ENCODE data around the gene GALE. TPM values are rescaled to one million over a fixed set of nuclear protein-coding genes. Genes with fewer than 3 reads are reported as not detected.

The GALE gene
- total RNA-seq, 1 donor from 2014 or later, result 66.3 TPM

- Mint-ChIP-seq H3K27ac (no peak overlapping the region), H3K4me1 (peaks cover 15% of the 10 kb centered on the region), H3K9me3 (no peaks in the 10 kb centered on the region), H3K36me3 (ENCODE audit: low read depth) (peaks cover 2% of the 10 kb centered on the region), H3K4me3 (no peak overlapping the region), H3K27me3 (no peaks in the 10 kb centered on the region)
- intact Hi-C loops (cut with micrococcal nuclease), result no loop called here
- no peak for DNase-seq
These were observed 26.2 kb downstream of the GALE start for GRCh38 chr1:23774174-23774880.

- intact Hi-C loops (cut with micrococcal nuclease), result loop anchor here (1.0 kb wide), 1 partner anchor 144 kb away; no protein-coding TSS in a partner anchor
- H3K9me3 Mint-ChIP-seq, result no peaks in the 10 kb centered on the region
These were observed 27.7 kb downstream of the GALE start for GRCh38 chr1:23772854-23773242.

DNA sequence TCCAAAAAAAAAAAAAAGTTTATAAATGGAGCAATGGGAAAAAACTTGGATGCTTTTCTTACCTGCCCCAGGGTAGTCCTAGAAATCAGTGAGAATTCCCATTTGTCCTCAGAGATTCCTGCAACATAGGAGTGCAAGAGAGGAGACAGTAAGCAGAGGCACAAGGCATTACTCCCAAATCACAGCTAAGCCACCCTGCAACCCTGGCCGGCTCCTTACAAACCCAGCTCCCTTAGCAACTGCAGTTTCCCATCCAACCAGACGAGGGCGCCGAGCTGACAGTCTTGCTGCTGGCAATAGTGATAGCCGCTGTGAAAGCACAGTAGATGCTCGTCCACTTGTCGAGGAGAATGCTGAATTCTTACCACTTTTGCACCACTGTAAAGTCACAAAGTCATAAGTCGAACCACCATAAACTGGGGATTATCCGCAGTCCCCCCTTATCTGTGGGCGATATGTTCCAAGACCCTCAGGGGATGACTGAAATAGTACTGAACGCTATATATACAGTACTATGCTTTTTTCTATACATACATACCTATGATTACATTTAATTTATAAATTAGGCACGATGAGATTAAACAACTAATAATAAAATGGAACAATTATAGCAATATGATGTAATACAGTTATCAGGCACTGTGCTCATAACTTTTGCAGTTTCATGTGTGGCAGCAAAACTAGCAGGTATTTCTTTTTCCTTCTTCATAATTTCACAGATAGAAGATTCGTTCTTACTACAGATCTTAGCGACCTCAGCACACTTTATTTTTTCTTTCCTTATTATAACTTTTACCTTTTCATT, 28.3 kb downstream of the GALE start:
- peaks cover 12% of the 10 kb centered on the region for H3K4me1 Mint-ChIP-seq
- no peak overlapping the region for H3K27ac Mint-ChIP-seq
- peak; percentile 96 for DNase-seq
- H3K36me3 Mint-ChIP-seq (ENCODE audit: low read depth), result peaks cover 1% of the 10 kb centered on the region
- no peaks in the 10 kb centered on the region for H3K9me3 Mint-ChIP-seq
- intact Hi-C loops (cut with micrococcal nuclease), result loop anchor here (1.0 kb wide), 1 partner anchor 145 kb away; no protein-coding TSS in a partner anchor
- H3K4me3 Mint-ChIP-seq, result no peak overlapping the region
- H3K27me3 Mint-ChIP-seq, result no peaks in the 10 kb centered on the region

More at GRCh38 chr1:23772854-23773242, 27.7 kb downstream of the GALE start:
- H3K4me3 Mint-ChIP-seq, result no peak overlapping the region
- H3K36me3 Mint-ChIP-seq (ENCODE audit: low read depth), result peaks cover 1% of the 10 kb centered on the region
- H3K27ac Mint-ChIP-seq, result no peak overlapping the region
- DNase-seq, result no peak
- peaks cover 12% of the 10 kb centered on the region for H3K4me1 Mint-ChIP-seq
- H3K27me3 Mint-ChIP-seq, result no peaks in the 10 kb centered on the region

GRCh38 chr1:23768733-23769132, 31.8 kb downstream of the GALE start:
- H3K9me3 Mint-ChIP-seq, result no peaks in the 10 kb centered on the region
- DNase-seq, result no peak
- no peaks in the 10 kb centered on the region for H3K27me3 Mint-ChIP-seq
- H3K36me3 Mint-ChIP-seq (ENCODE audit: low read depth), result peaks cover 5% of the 10 kb centered on the region
- H3K27ac Mint-ChIP-seq, result no peak overlapping the region
- intact Hi-C loops (cut with micrococcal nuclease), result no loop called here
- H3K4me3 Mint-ChIP-seq, result no peak overlapping the region
- peaks cover 4% of the 10 kb centered on the region for H3K4me1 Mint-ChIP-seq

DNA sequence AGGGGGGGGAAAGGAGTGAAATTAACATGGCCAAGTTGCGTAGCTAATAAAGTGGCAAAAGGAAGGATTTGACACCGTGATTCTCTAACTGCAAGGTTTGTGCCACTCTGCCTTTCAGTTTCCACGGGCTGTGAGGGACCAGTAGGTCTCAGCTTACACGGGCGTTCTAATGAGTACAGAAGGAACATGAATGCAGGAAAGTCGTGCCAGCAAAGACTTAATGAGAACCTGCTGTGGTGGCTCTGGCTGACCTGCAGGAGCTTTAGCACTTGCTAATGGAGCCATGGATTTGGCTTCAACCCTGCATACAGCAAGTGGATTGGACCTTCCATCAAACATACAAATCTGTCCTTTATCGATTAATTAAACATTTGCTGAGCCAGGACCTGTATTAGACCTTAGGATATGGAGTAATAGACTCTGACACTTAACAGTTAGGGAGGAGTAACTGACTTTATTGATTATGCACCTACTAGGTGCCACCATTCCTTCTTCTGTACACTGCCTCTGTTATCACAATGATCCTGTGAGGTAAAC, 37.4 kb downstream of the GALE start:
- intact Hi-C loops (cut with micrococcal nuclease), result no loop called here
- DNase-seq, result no peak
- H3K27me3 Mint-ChIP-seq, result no peaks in the 10 kb centered on the region
- no peaks in the 10 kb centered on the region for H3K9me3 Mint-ChIP-seq
- no peak overlapping the region for H3K4me3 Mint-ChIP-seq
- H3K36me3 Mint-ChIP-seq (ENCODE audit: low read depth), result peaks cover 31% of the 10 kb centered on the region
- H3K27ac Mint-ChIP-seq, result no peak overlapping the region
- peaks cover 1% of the 10 kb centered on the region for H3K4me1 Mint-ChIP-seq

GRCh38 chr1:23759277-23759676, 41.3 kb downstream of the GALE start:
- intact Hi-C loops (cut with micrococcal nuclease), result no loop called here
- Mint-ChIP-seq H3K36me3 (ENCODE audit: low read depth) (peaks cover 61% of the 10 kb centered on the region), H3K4me3 (no peak overlapping the region), H3K27ac (no peak overlapping the region), H3K4me1 (peaks cover 1% of the 10 kb centered on the region), H3K27me3 (no peaks in the 10 kb centered on the region), H3K9me3 (no peaks in the 10 kb centered on the region)
- DNase-seq, result no peak

DNA sequence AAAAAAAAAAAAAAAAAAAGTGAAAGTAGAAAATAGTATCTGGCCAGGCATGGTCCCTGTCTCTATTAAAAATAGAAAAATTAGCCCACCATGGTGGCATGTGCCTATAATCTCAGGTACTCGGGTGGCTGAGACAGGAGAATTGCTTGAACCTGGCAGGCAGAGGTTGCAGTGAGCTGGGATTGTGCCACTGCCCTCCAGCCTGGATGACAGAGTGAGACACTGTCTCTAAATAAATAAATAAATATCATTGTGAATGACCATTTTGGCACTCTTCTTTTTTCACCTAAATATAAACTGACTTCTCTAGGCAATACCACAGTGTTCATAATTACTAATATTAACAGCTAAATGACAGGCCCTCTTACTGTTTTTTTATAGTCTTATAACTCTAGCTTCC, 42.7 kb downstream of the GALE start:
- intact Hi-C loops (cut with micrococcal nuclease), result no loop called here
- no peak overlapping the region for H3K4me3 Mint-ChIP-seq
- DNase-seq, result no peak
- H3K27ac Mint-ChIP-seq, result no peak overlapping the region
- H3K4me1 Mint-ChIP-seq, result no peaks in the 10 kb centered on the region
- H3K27me3 Mint-ChIP-seq, result no peaks in the 10 kb centered on the region
- H3K9me3 Mint-ChIP-seq, result no peaks in the 10 kb centered on the region
- H3K36me3 Mint-ChIP-seq (ENCODE audit: low read depth), result peaks cover 67% of the 10 kb centered on the region

DNA sequence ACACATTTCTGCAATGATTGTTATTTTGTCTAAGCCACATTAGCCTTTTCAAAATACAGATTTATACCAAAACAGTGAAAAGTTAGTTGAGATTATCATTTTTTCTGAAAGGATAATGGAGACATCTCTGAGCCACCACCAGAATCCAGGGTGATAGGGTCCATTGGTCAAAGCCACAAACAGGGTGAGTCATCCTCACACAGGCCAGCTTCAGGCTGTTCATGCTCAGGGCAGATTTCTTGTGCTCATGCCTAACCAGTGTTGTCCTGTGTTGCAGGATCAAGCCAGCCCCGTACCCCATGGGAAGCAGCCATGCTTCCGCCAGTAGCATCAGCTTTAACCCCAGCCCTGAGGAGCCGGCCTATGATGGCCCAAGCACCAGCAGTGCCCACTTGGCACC, 43.9 kb downstream of the GALE start:
- Mint-ChIP-seq H3K27me3 (no peaks in the 10 kb centered on the region), H3K4me3 (no peak overlapping the region), H3K9me3 (no peaks in the 10 kb centered on the region), H3K36me3 (ENCODE audit: low read depth) (peaks cover 68% of the 10 kb centered on the region), H3K27ac (no peak overlapping the region), H3K4me1 (no peaks in the 10 kb centered on the region)
- intact Hi-C loops (cut with micrococcal nuclease), result no loop called here
- DNase-seq, result no peak

DNA sequence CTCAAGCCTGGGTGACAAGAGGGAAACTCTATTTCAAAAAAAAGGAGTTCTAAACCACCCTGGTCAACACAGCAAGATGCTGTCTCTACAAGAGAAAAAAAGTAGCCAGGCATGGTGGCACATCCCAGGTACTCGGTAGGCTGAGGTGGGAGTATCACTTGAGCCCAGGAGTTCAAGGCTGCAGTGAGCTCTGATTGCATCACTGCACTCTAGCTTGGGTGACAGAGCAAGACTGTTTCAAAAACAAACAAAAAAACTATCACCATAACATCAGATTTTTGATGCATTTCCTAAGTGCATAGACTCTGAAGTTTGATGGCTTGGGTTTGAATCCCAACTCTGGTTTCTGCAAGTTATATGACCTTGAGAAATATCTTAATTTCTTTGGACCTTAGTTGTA, 47.6 kb downstream of the GALE start:
- intact Hi-C loops (cut with micrococcal nuclease), result no loop called here

DNA sequence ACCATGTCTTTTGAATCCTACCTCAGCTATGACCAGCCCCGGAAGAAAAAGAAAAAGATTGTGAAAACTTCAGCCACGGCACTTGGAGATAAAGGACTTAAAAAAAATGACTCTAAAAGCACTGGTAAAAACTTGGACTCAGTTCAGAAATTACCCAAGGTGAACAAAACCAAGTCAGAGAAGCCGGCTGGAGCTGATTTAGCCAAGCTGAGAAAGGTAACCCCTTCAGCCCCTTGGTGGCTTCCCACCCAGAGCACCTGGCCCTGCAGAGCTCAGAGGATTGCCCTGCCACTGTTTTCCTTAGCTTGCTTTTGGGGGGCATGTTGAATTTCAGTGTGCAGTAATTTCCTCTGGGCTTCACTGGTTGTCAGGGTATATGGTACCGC, 48.7 kb downstream of the GALE start:
- Mint-ChIP-seq H3K27me3 (no peaks in the 10 kb centered on the region), H3K4me3 (no peak overlapping the region), H3K36me3 (ENCODE audit: low read depth) (peaks cover 61% of the 10 kb centered on the region), H3K27ac (peak overlapping the region; percentile 32), H3K9me3 (no peaks in the 10 kb centered on the region), H3K4me1 (peaks cover 21% of the 10 kb centered on the region)
- DNase-seq, result no peak
- intact Hi-C loops (cut with micrococcal nuclease), result loop anchor here (1.0 kb wide), 1 partner anchor 61 kb away; the partner anchor contains the start of gene RPL11

More for the DNA sequence above, 47.6 kb downstream of the GALE start:
- Mint-ChIP-seq H3K4me3 (no peak overlapping the region), H3K36me3 (ENCODE audit: low read depth) (peaks cover 64% of the 10 kb centered on the region), H3K27ac (no peak overlapping the region), H3K9me3 (no peaks in the 10 kb centered on the region), H3K27me3 (no peaks in the 10 kb centered on the region), H3K4me1 (peaks cover 13% of the 10 kb centered on the region)
- no peak for DNase-seq

- DNase-seq, result peak; percentile 79
- Mint-ChIP-seq H3K27me3 (no peaks in the 10 kb centered on the region), H3K4me1 (peaks cover 25% of the 10 kb centered on the region), H3K4me3 (no peak overlapping the region), H3K9me3 (no peaks in the 10 kb centered on the region), H3K27ac (peak overlapping the region; percentile 32), H3K36me3 (ENCODE audit: low read depth) (peaks cover 59% of the 10 kb centered on the region)
- intact Hi-C loops (cut with micrococcal nuclease), result loop anchor here (1.0 kb wide), 1 partner anchor 60 kb away; the partner anchor contains the start of gene RPL11
These were observed 49.3 kb downstream of the GALE start for GRCh38 chr1:23751050-23751814.

- no peak for DNase-seq
- H3K9me3 Mint-ChIP-seq, result no peaks in the 10 kb centered on the region
- H3K4me3 Mint-ChIP-seq, result no peak overlapping the region
- no peaks in the 10 kb centered on the region for H3K27me3 Mint-ChIP-seq
- no peak overlapping the region for H3K27ac Mint-ChIP-seq
- H3K4me1 Mint-ChIP-seq, result peaks cover 38% of the 10 kb centered on the region
- H3K36me3 Mint-ChIP-seq (ENCODE audit: low read depth), result peaks cover 44% of the 10 kb centered on the region
- intact Hi-C loops (cut with micrococcal nuclease), result loop anchor here (10.0 kb wide), 1 partner anchor 193 kb away; the partner anchor contains the start of gene ID3
These were observed 52.5 kb downstream of the GALE start for GRCh38 chr1:23748016-23748415.

Data from activated CD4-positive, alpha-beta T cell treated with anti-CD3 and anti-CD28 coated beads, Interleukin-2, amount 10 ng/mL, durations not matched to agents 24 days and 14 days (primary cell).